HCT116 (cell line): ENCODE results near the gene R3HDML. TPM values are rescaled to one million over a fixed set of nuclear protein-coding genes. Genes with fewer than 3 reads are reported as not detected.

Experiments used
- ATAC-seq: fragments of 200-7000 bp; cut with Tn5 transposase; 2 replicates; pipeline ENCODE4 v1.9.1; 2020; ENCODE audit warnings: mild to moderate bottlenecking, moderate library complexity
- BruUV-seq: library from RNA; stranded (reverse); fragments of 400-500 nt; replicated peaks from 2 replicates; lab custom pipeline; 2021; lab: Mats Ljungman, UMichigan
- CTCF ChIA-PET: fragments of 300-600 bp; sonication (Branson Sonifier 250); formaldehyde crosslinking; loops from one replicate; lab custom pipeline; 2021; ENCODE audit warnings: antibody characterized with exemption; lab: Charles Lee
- POLR2A ChIA-PET: fragments of 300-600, 350-600 bp; sonication (Branson Sonifier 250); formaldehyde crosslinking; loops from one replicate; lab custom pipeline; 2021; ENCODE audit warnings: antibody characterized with exemption; lab: Charles Lee
- RAD21 ChIA-PET, 2 experiments: fragments of 300-600 bp; sonication (Branson Sonifier 250); formaldehyde crosslinking; loops; one replicate each; lab custom pipeline; 2023; ENCODE audit warnings: low total read pairs in 2 of 2; ENCODE audit not compliant: uncharacterized antibody in 2 of 2, unreplicated experiment in 2 of 2, low non-redundant PET in 1 of 2; lab: Charles Lee
- DNase-seq: peaks from one replicate; pipeline ENCODE4 v3.0.0-alpha.2; 2010; ENCODE audit warnings: low read depth, low spot score
- H2AFZ ChIP-seq: fragments of 200-600 bp; shearing (Covaris generic), sonication (generic); 2 replicates; pipeline ENCODE4 v1.6.1; 2017; ENCODE audit warnings: low read depth, mixed run types, mixed read lengths, antibody characterized with exemption, low read length; ENCODE audit not compliant: poor library complexity, severe bottlenecking
- H3K27ac ChIP-seq: 2 replicates; pipeline ENCODE4 v1.5.1; 2012; ENCODE audit warnings: low read depth, low read length
- H3K27me3 ChIP-seq: fragments of 200-600 bp; sonication (generic); 2 replicates; pipeline ENCODE4 v1.6.1; 2016; ENCODE audit warnings: mixed run types, low read length, mixed read lengths; ENCODE audit not compliant: insufficient read depth
- H3K36me3 ChIP-seq, 2 experiments: fragments of 200-500 bp in 1 of 2; fragments of 200-600 bp in 1 of 2; sonication (Bioruptor generic) in 1 of 2; sonication (generic) in 1 of 2; 2 replicates each; pipeline versions ENCODE4 v1.5.1 to v1.6.1; 2014 to 2016; ENCODE audit warnings: low read length in 2 of 2, inconsistent platforms in 1 of 2, mixed read lengths in 1 of 2, mixed run types in 1 of 2; ENCODE audit not compliant: insufficient read depth in 2 of 2, control insufficient read depth in 1 of 2
- H3K4me1 ChIP-seq, 2 experiments: fragments of 200-600 bp in 1 of 2; sonication (generic) in 1 of 2; 2 replicates each; pipeline versions ENCODE4 v1.5.1 to v1.6.1; 2012 to 2017; ENCODE audit warnings: low read length in 2 of 2, inconsistent platforms in 1 of 2, mild to moderate bottlenecking in 1 of 2, mixed read lengths in 1 of 2, mixed run types in 1 of 2, moderate library complexity in 1 of 2; ENCODE audit not compliant: insufficient read depth in 2 of 2, control insufficient read depth in 1 of 2
- H3K4me2 ChIP-seq: fragments of 200-600 bp; sonication (generic); 2 replicates; pipeline ENCODE4 v1.6.1; 2017; ENCODE audit warnings: mixed run types, low read length, mixed read lengths
- H3K4me3 ChIP-seq, 2 experiments: fragments of 200-600 bp in 1 of 2; sonication (generic) in 1 of 2; replicated peaks in 1 of 2; 2 replicates each; pipeline ENCODE4 v1.5.1; 2011 to 2016; ENCODE audit warnings: low read length in 2 of 2, control low read depth in 1 of 2, low read depth in 1 of 2, mild to moderate bottlenecking in 1 of 2, mixed read lengths in 1 of 2, mixed run types in 1 of 2
- H3K79me2 ChIP-seq: fragments of 200-600 bp; sonication (generic); 2 replicates; pipeline ENCODE4 v1.6.1; 2017; ENCODE audit warnings: mild to moderate bottlenecking, mixed run types, low read length, moderate library complexity, mixed read lengths; ENCODE audit not compliant: insufficient read depth
- H3K9ac ChIP-seq: fragments of 200-600 bp; sonication (generic); 2 replicates; pipeline ENCODE4 v1.6.1; 2016; ENCODE audit warnings: low read length, mixed read lengths
- H3K9me2 ChIP-seq: fragments of 200-600 bp; sonication (generic), shearing (Covaris generic); 2 replicates; pipeline ENCODE4 v1.6.1; 2017; ENCODE audit warnings: mixed run types, mild to moderate bottlenecking, moderate library complexity; ENCODE audit not compliant: insufficient read depth
- H3K9me3 ChIP-seq, 2 experiments: fragments of 200-500 bp in 1 of 2; fragments of 200-600 bp in 1 of 2; sonication (Bioruptor generic) in 1 of 2; sonication (generic) in 1 of 2; 2 replicates each; pipeline ENCODE4 v1.6.1; 2014 to 2017; ENCODE audit warnings: low read length in 2 of 2, mixed read lengths in 2 of 2, inconsistent platforms in 1 of 2, low read depth in 1 of 2, mild to moderate bottlenecking in 1 of 2, mixed run types in 1 of 2, moderate library complexity in 1 of 2; ENCODE audit not compliant: control insufficient read depth in 1 of 2, insufficient read depth in 1 of 2
- H4K20me1 ChIP-seq: fragments of 200-600 bp; sonication (generic), shearing (Covaris generic); 2 replicates; pipeline ENCODE4 v1.6.1; 2017; ENCODE audit warnings: mixed run types, mild to moderate bottlenecking, moderate library complexity; ENCODE audit not compliant: insufficient read depth
- ATF3 ChIP-seq: IDR thresholded peaks from 2 replicates; pipeline ENCODE4 v1.6.1; 2012
- CTCF ChIP-seq, 3 experiments: fragments of 200-600 bp in 1 of 3; sonication (generic) in 1 of 3; IDR thresholded peaks in 2 of 3; conservative IDR thresholded peaks in 1 of 3; 2 replicates each; pipeline ENCODE4 v1.5.1; 2012 to 2017; ENCODE audit warnings: low read depth in 2 of 3, low read length in 2 of 3, antibody characterized with exemption in 1 of 3, borderline replicate concordance in 1 of 3, control low read depth in 1 of 3, mild to moderate bottlenecking in 1 of 3, mixed read lengths in 1 of 3, mixed run types in 1 of 3, moderate library complexity in 1 of 3; ENCODE audit not compliant: insufficient read depth in 1 of 3
- ELF1 ChIP-seq: IDR thresholded peaks from 2 replicates; pipeline ENCODE4 v1.6.1; 2012; ENCODE audit warnings: low read depth, borderline replicate concordance
- EZH2phosphoT487 ChIP-seq: fragments of 200-600 bp; IDR thresholded peaks from 2 replicates; pipeline ENCODE4 v1.6.1; 2018; ENCODE audit warnings: antibody characterized with exemption, borderline replicate concordance
- FOSL1 ChIP-seq: IDR thresholded peaks from 2 replicates; pipeline ENCODE4 v1.6.1; 2012; ENCODE audit warnings: low read depth
- JUND ChIP-seq: IDR thresholded peaks from 2 replicates; pipeline ENCODE4 v1.6.1; 2012
- POLR2AphosphoS5 ChIP-seq: IDR thresholded peaks from 2 replicates; pipeline ENCODE4 v1.6.1; 2011; ENCODE audit warnings: mild to moderate bottlenecking, low read depth, low read length, moderate library complexity
- REST ChIP-seq: IDR thresholded peaks from 2 replicates; pipeline ENCODE4 v1.6.1; 2012; ENCODE audit warnings: low read depth
- SIN3A ChIP-seq: IDR thresholded peaks from 2 replicates; pipeline ENCODE4 v1.6.1; 2012; ENCODE audit warnings: low read depth
- SP1 ChIP-seq: IDR thresholded peaks from 2 replicates; pipeline ENCODE4 v1.6.1; 2012; ENCODE audit warnings: low read depth
- SRF ChIP-seq: IDR thresholded peaks from 2 replicates; pipeline ENCODE4 v1.6.1; 2012; ENCODE audit warnings: low read depth
- TCF7L2 ChIP-seq: IDR thresholded peaks from 2 replicates; pipeline ENCODE4 v1.7.0; 2011; ENCODE audit warnings: borderline replicate concordance, inconsistent platforms; ENCODE audit not compliant: insufficient read depth, insufficient read length; ENCODE audit errors: extremely low read depth
- ZBTB33 ChIP-seq: IDR thresholded peaks from 2 replicates; pipeline ENCODE4 v1.6.1; 2011; ENCODE audit warnings: mild to moderate bottlenecking, low read length, moderate library complexity; ENCODE audit not compliant: insufficient replicate concordance; ENCODE audit errors: extremely low read depth
- ZFX ChIP-seq: fragments of 450-650 bp; IDR thresholded peaks from 2 replicates; pipeline ENCODE4 v1.6.1; 2017
- ZNF274 ChIP-seq: fragments of 200-500 bp; sonication (Bioruptor generic); IDR thresholded peaks from 2 replicates; pipeline ENCODE4 v1.6.1; 2014; ENCODE audit warnings: mild to moderate bottlenecking, low read depth, low read length, inconsistent platforms
- intact Hi-C: fragments of 100-400 bp; cut with micrococcal nuclease; formaldehyde crosslinking; loops from 2 replicates; pipeline ENCODE4 v1.10.0; 2022
- total RNA-seq: library from RNA; stranded (reverse); gene quantifications from one replicate; pipeline ENCODE4 v1.2.1, GENCODE V29; 2021; ENCODE audit not compliant: unreplicated experiment

Gene R3HDML
- total RNA-seq, 1 experiment from 2014 or later: not detected

GRCh38 chr20:44291754-44292153 is 45.1 kb upstream of the R3HDML start (continued):
- no peak for TF ChIP-seq REST
- no peak for TF ChIP-seq ZBTB33
- no peak for TF ChIP-seq ZNF274
- no peak for TF ChIP-seq SP1
- no peak for TF ChIP-seq ATF3
- no peak for TF ChIP-seq FOSL1
- no peak for TF ChIP-seq SRF
- no peak for TF ChIP-seq JUND
- TF ChIP-seq, all 23 proteins: peak for 0

- Histone ChIP-seq H3K4me3 (no peak overlapping the region), H3K9me3 (no peaks in the 10 kb centered on the region), H3K9me2 (no peaks in the 10 kb centered on the region), H3K27ac (no peak overlapping the region), H3K27me3 (no peaks in the 10 kb centered on the region), H4K20me1 (no peaks in the 10 kb centered on the region), H3K9ac (no peak overlapping the region), H3K4me2 (no peak overlapping the region), H3K36me3 (no peaks in the 10 kb centered on the region), H3K4me1 (no peaks in the 10 kb centered on the region), H3K79me2 (no peaks in the 10 kb centered on the region), H2AFZ (no peak overlapping the region)
- ChIA-PET POLR2A (no interaction called here), CTCF (no interaction called here), RAD21 (no interaction called here)
- intact Hi-C loops: no loop called here
- no peak for DNase-seq
- BruUV-seq: no TSS peak
- ATAC-seq: no peak
- TF ChIP-seq SIN3A (no peak), ZBTB33 (no peak), ELF1 (no peak), FOSL1 (no peak), POLR2AphosphoS5 (no peak), CTCF (IDR thresholded peaks at IDR 0.05 in 2 of 3, conservative IDR thresholded peaks at IDR 0.05 in 1 of 3; ENCODE audit: borderline replicate concordance in 1 of 3, insufficient read depth in 1 of 3, low read depth in 2 of 3, low read length in 2 of 3) (no peak), EZH2phosphoT487 (no peak), TCF7L2 (no peak), ATF3 (no peak), ZFX (no peak)
These were observed 40.8 kb upstream of the R3HDML start for GRCh38 chr20:44296011-44296410.
